Heart left ventricle (tissue), 16 donors: ENCODE measurements around the gene TMEM43. TPM values are rescaled to one million over a fixed set of nuclear protein-coding genes. Genes with fewer than 3 reads are reported as not detected.

Source experiments
- ATAC-seq, 4 donors: fragments of 200-7000 bp; cut with Tn5 transposase; one replicate each; pipeline ENCODE4 v1.9.1; 2020 to 2022; ENCODE audit warnings: moderate library complexity in 4 of 4, mild to moderate bottlenecking in 3 of 4, moderate number of reproducible peaks in 1 of 4
- DNase-seq, 5 donors: peaks; one replicate each; pipeline ENCODE4 v3.0.0-alpha.2; 2020
- H3K27ac ChIP-seq, 12 donors: fragments of 200-600 bp; sonication (generic) in 4 of 12; one replicate each; pipeline versions ENCODE4 v1.5.0 to v1.8.0; 2016 to 2022; ENCODE audit warnings: mild to moderate bottlenecking in 2 of 12
- H3K27me3 ChIP-seq, 9 donors: fragments of 200-600 bp; sonication (generic) in 2 of 9; one replicate each; pipeline versions ENCODE4 v1.5.1 to v1.8.0; 2016 to 2022; ENCODE audit warnings: mild to moderate bottlenecking in 3 of 9
- H3K36me3 ChIP-seq, 9 donors: fragments of 200-600 bp; sonication (generic) in 2 of 9; one replicate each; pipeline versions ENCODE4 v1.5.0 to v1.8.0; 2018 to 2022; ENCODE audit warnings: mild to moderate bottlenecking in 2 of 9
- H3K4me1 ChIP-seq, 12 donors: fragments of 200-600 bp; sonication (generic) in 4 of 12; one replicate each; pipeline versions ENCODE4 v1.5.0 to v1.8.0; 2016 to 2022; ENCODE audit warnings: mild to moderate bottlenecking in 3 of 12
- H3K4me3 ChIP-seq, 12 donors: fragments of 200-600 bp; sonication (generic) in 4 of 12; one replicate each; pipeline versions ENCODE4 v1.5.0 to v1.8.0; 2017 to 2022; ENCODE audit warnings: mild to moderate bottlenecking in 9 of 12, moderate library complexity in 4 of 12
- H3K9me3 ChIP-seq, 12 donors: fragments of 200-600 bp; sonication (generic) in 4 of 12; one replicate each; pipeline versions ENCODE4 v1.5.0 to v1.8.0; 2016 to 2022; ENCODE audit warnings: mild to moderate bottlenecking in 1 of 12
- CTCF ChIP-seq, 12 donors: fragments of 200-600 bp; sonication (generic) in 4 of 12; IDR thresholded peaks; one replicate each; pipeline versions ENCODE4 v1.5.0 to v1.8.0; 2018 to 2022; ENCODE audit warnings: antibody characterized with exemption in 12 of 12, mild to moderate bottlenecking in 5 of 12
- POLR2A ChIP-seq, 2 donors: fragments of 450-650 bp; IDR thresholded peaks; one replicate each; pipeline ENCODE4 v1.6.1; 2017; ENCODE audit warnings: antibody characterized with exemption in 2 of 2, mild to moderate bottlenecking in 2 of 2, moderate library complexity in 2 of 2
- WGBS, 4 donors: extraction: QIAGEN DNeasy Blood & Tissue Kit in 2 of 4; methylation state at CpG; one replicate each; pipeline versions ENCODE4 v1.1.5 to v1.1.7; 2013 to 2018; 5-methylcytosine and 5-hydroxymethylcytosine counted together
- intact Hi-C, 10 donors: fragments of 100-400 bp; cut with DNase I; formaldehyde crosslinking; loops; one replicate each; pipeline versions ENCODE4 v1.11.1 to v1.14.2; 2022
- polyA plus RNA-seq, 2 donors: library from polyadenylated mRNA; stranded (reverse); fragments of 200-250 nt; gene quantifications; one replicate each; pipeline ENCODE4 v1.2.3, GENCODE V29; 2013
- total RNA-seq, 9 donors: library from RNA; depleted of rRNA in 2 of 9; stranded (reverse); fragments of >200 nt in 2 of 9; fragmentation: NEBNext Ultra II Directional in 3 of 9; extraction: Animal tissue kit (Norgen Biotek cat#: 25700) in 3 of 9; gene quantifications; one replicate each; pipeline versions ENCODE4 v1.1.0 to v1.2.4, GENCODE V29; 2016 to 2023
- donor health status: ischemic (EF 13 %, LVEDD 7.1; RV severe dilation, severe dysfunction).
- donor health status: healthy with polysubstance abuse.
- donor health status: DM: no; HTN: yes; CAD: no.
- donor health status: DM: no; HTN: no; CAD: no.
- donor health status: ischemic (EF 25% LVEDD 6.9; RV normal size, moderate dysfunction).
- donor health status: ischemic (EF 25% LVEDD 5.7; RV mildly dilated, moderate dysfunction).
- donor health status: healthy.
- donor health status: DM: yes; HTN: yes; CAD: no.
- donor health status: ischemic (EF 35%, LVEDD 5.7; RV mildly dilated, moderate dysfunction).
- donor health status: nonischemic (EF 11% LVEDD 7.7; RV severe dilation, severe dysfunction).
- donor health status: DM: yes; HTN: yes; CAD: no.
- donor health status: PGD.
- donor health status: ischemic (EF 29% LVEDD 5.4; RV normal size, mild dysfunction).
- donor health status: nonischemic (EF 23%, LVEDD 6.1; RV moderate dilation, normal function).

TMEM43 gene
- total and polyA plus RNA-seq, 11 donors = 26.1 to 150 (median 46.0) TPM

GRCh38 chr3:14133188-14133800, 8.4 kb downstream of the TMEM43 start:
- Histone ChIP-seq H3K36me3 (peaks cover 3 to 99% (median 89%) of the 10 kb centered on the region in 9 donors), H3K4me3 (no peak overlapping the region), H3K9me3 (no peaks in the 10 kb centered on the region), H3K27me3 (no peaks in the 10 kb centered on the region), H3K4me1 (peaks cover 0 to 13% (median 3%) of the 10 kb centered on the region in 12 donors), H3K27ac (no peak overlapping the region)
- DNase-seq = no peak
- TF ChIP-seq POLR2A (IDR thresholded peaks at IDR 0.05) (no peak), CTCF (IDR thresholded peaks at IDR 0.05) (no peak)
- intact Hi-C loops = no loop called here
- no peak for ATAC-seq
- 88 to 95% (median 94%) methylated on average over 8 to 10 of the region's 10 CpGs for WGBS, 4 donors

- H3K4me1 ChIP-seq = peaks cover 0 to 13% (median 3%) of the 10 kb centered on the region in 12 donors
- intact Hi-C loops = no loop called here
- no peaks in the 10 kb centered on the region for H3K9me3 ChIP-seq
- WGBS, 4 donors = 96 to 97% (median 97%) methylated on average over 4 to 5 of the region's 5 CpGs
- ATAC-seq (no peak), DNase-seq (no peak)
- peaks cover 3 to 99% (median 91%) of the 10 kb centered on the region in 9 donors for H3K36me3 ChIP-seq
- H3K4me3 ChIP-seq = no peak overlapping the region
- TF ChIP-seq CTCF (IDR thresholded peaks at IDR 0.05) = no peak
- no peak for TF ChIP-seq POLR2A (IDR thresholded peaks at IDR 0.05)
- no peaks in the 10 kb centered on the region for H3K27me3 ChIP-seq
- no peak overlapping the region for H3K27ac ChIP-seq
Measured at GRCh38 chr3:14133876-14134275, 9.0 kb downstream of the TMEM43 start.

GRCh38 chr3:14134291-14134690, 9.4 kb downstream of the TMEM43 start:
- intact Hi-C loops = no loop called here
- ATAC-seq (no peak), DNase-seq (no peak)
- Histone ChIP-seq H3K27me3 (no peaks in the 10 kb centered on the region), H3K36me3 (peaks cover 3 to 99% (median 91%) of the 10 kb centered on the region in 9 donors), H3K9me3 (no peaks in the 10 kb centered on the region), H3K4me1 (peaks cover 0 to 13% (median 3%) of the 10 kb centered on the region in 12 donors), H3K27ac (no peak overlapping the region), H3K4me3 (no peak overlapping the region)
- WGBS, 4 donors = 91 to 97% (median 95%) methylated on average over 5 to 6 of the region's 6 CpGs
- TF ChIP-seq CTCF (IDR thresholded peaks at IDR 0.05) = no peak
- no peak for TF ChIP-seq POLR2A (IDR thresholded peaks at IDR 0.05)

- intact Hi-C loops = no loop called here
- ATAC-seq (no peak), DNase-seq (no peak)
- TF ChIP-seq CTCF (IDR thresholded peaks at IDR 0.05) (no peak), POLR2A (IDR thresholded peaks at IDR 0.05) (no peak)
- Histone ChIP-seq H3K27me3 (no peaks in the 10 kb centered on the region), H3K4me1 (peaks cover 0 to 13% (median 3%) of the 10 kb centered on the region in 12 donors), H3K36me3 (peaks cover 3 to 99% (median 89%) of the 10 kb centered on the region in 9 donors), H3K9me3 (no peaks in the 10 kb centered on the region), H3K27ac (no peak overlapping the region), H3K4me3 (no peak overlapping the region)
- WGBS, 4 donors = 78 to 94% (median 90%) methylated on average over 8 to 11 of the region's 11 CpGs
Measured at GRCh38 chr3:14135581-14135980, 10.7 kb downstream of the TMEM43 start.
